Transverse colon (tissue), 4 donors: Measurements from ENCODE around the gene PLA2G5. TPM values are rescaled to one million over a fixed set of nuclear protein-coding genes. Genes with fewer than 3 reads are reported as not detected.

ENCODE experiments used
- DNase-seq: peaks from one replicate; pipeline ENCODE4 v3.0.0-alpha.2; 2019
- H3K27ac ChIP-seq, 4 donors: fragments of 200-600 bp; sonication (generic); 2 replicates each; pipeline ENCODE4 v1.5.1; 2016 to 2018; ENCODE audit warnings: inconsistent platforms in 4 of 4
- H3K27me3 ChIP-seq: fragments of 200-600 bp; sonication (generic); 2 replicates; pipeline ENCODE4 v1.5.1; 2017; ENCODE audit warnings: inconsistent platforms
- H3K36me3 ChIP-seq, 4 donors: fragments of 200-600 bp; sonication (generic); 2 replicates each; pipeline ENCODE4 v1.5.1; 2017 to 2019; ENCODE audit warnings: inconsistent platforms in 4 of 4
- H3K4me1 ChIP-seq, 4 donors: fragments of 200-600 bp; sonication (generic); 2 replicates each; pipeline ENCODE4 v1.5.1; 2017 to 2020; ENCODE audit warnings: inconsistent platforms in 4 of 4
- H3K4me3 ChIP-seq, 4 donors: fragments of 200-600 bp; sonication (generic); 1 replicate in 1 of 4; 2 replicates in 3 of 4; pipeline versions ENCODE4 v1.5.1 to v1.6.1; 2017 to 2019; ENCODE audit warnings: inconsistent platforms in 4 of 4
- H3K9me3 ChIP-seq, 2 donors: fragments of 200-600 bp; sonication (generic); 2 replicates each; pipeline ENCODE4 v1.5.1; 2017 to 2019; ENCODE audit warnings: inconsistent platforms in 2 of 2
- CTCF ChIP-seq, 5 experiments: fragments of 200-600 bp in 3 of 5; fragments of 450-650 bp in 2 of 5; sonication (generic) in 3 of 5; IDR thresholded peaks; 1 replicate in 2 of 5; 2 replicates in 3 of 5; pipeline ENCODE4 v1.5.1; 2016 to 2017; ENCODE audit warnings: antibody characterized with exemption in 5 of 5, inconsistent platforms in 3 of 5, mild to moderate bottlenecking in 2 of 5, moderate library complexity in 1 of 5
- EP300 ChIP-seq: sonication (generic); formaldehyde crosslinking; IDR thresholded peaks from one replicate; pipeline ENCODE4 v1.6.1; 2017; ENCODE audit warnings: antibody characterized with exemption, low read depth
- POLR2A ChIP-seq: fragments of 450-650 bp; IDR thresholded peaks from one replicate; pipeline ENCODE4 v1.6.1; 2016; ENCODE audit warnings: antibody characterized with exemption, mild to moderate bottlenecking, moderate library complexity
- POLR2AphosphoS5 ChIP-seq, 3 donors: sonication (generic); formaldehyde crosslinking; IDR thresholded peaks; one replicate each; pipeline ENCODE4 v1.6.1; 2016; ENCODE audit warnings: antibody characterized with exemption in 3 of 3
- WGBS, 2 donors: methylation state at CpG; one replicate each; pipeline ENCODE4 v1.1.5; 2018; ENCODE audit warnings: low coverage in 1 of 2; 5-methylcytosine and 5-hydroxymethylcytosine counted together
- in situ Hi-C, 4 donors: fragments of 200-750 bp; cut with MboI; loops; one replicate each; pipeline versions ENCODE4 v1.15.0 to v1.15.1; 2017; ENCODE audit warnings: low sequenced_read_pairs in 3 of 4, low pct_ligation_motif_present in 1 of 4, low pct_unique_long_range_greater_than_20kb in 1 of 4
- intact Hi-C: fragments of 100-400 bp; cut with DNase I; formaldehyde crosslinking; loops from one replicate; pipeline ENCODE4 v1.15.1; 2023; ENCODE audit warnings: low total_unique reads
- total RNA-seq, 4 donors: library from RNA; depleted of rRNA; stranded (reverse); fragments of >200 nt; gene quantifications; one replicate each; pipeline ENCODE4 v1.1.0, GENCODE V29; 2016

PLA2G5 gene
- total RNA-seq, 4 donors from 2014 or later: 0.60 to 3.1 (median 2.9) TPM; not detected in 1

- in situ Hi-C loops: no loop called here
- intact Hi-C loops: no loop called here
- WGBS, 2 donors: 85 to 100% methylated on average over 1 to 4 of the region's 4 CpGs
- H3K9me3 ChIP-seq: no peaks in the 10 kb centered on the region
- H3K27ac ChIP-seq: no peak overlapping the region
- DNase-seq: no peak
- no peaks in the 10 kb centered on the region for H3K27me3 ChIP-seq
- no peak for TF ChIP-seq POLR2A
- TF ChIP-seq POLR2AphosphoS5 (IDR thresholded peaks at IDR 0.05): no peak
- no peak for TF ChIP-seq EP300
- no peak for TF ChIP-seq CTCF (IDR thresholded peaks at IDR 0.05)
- H3K4me1 ChIP-seq: no peaks in the 10 kb centered on the region
- no peaks in the 10 kb centered on the region for H3K36me3 ChIP-seq
- no peak overlapping the region for H3K4me3 ChIP-seq
Observed at GRCh38 chr1:20115479-20115878, 45.5 kb downstream of the PLA2G5 start.

- intact Hi-C loops (no loop called here), in situ Hi-C loops (no loop called here)
- no peaks in the 10 kb centered on the region for H3K36me3 ChIP-seq
- no peaks in the 10 kb centered on the region for H3K4me1 ChIP-seq
- WGBS, 2 donors: 70 to 89% methylated on average over 2 to 7 of the region's 7 CpGs
- no peak overlapping the region for H3K27ac ChIP-seq
- no peak overlapping the region for H3K4me3 ChIP-seq
- DNase-seq: no peak
- H3K9me3 ChIP-seq: no peaks in the 10 kb centered on the region
- H3K27me3 ChIP-seq: no peaks in the 10 kb centered on the region
- TF ChIP-seq EP300 (no peak), POLR2A (no peak), POLR2AphosphoS5 (IDR thresholded peaks at IDR 0.05) (no peak), CTCF (IDR thresholded peaks at IDR 0.05) (no peak)
Observed at GRCh38 chr1:20115916-20116315, 45.9 kb downstream of the PLA2G5 start.

DNA sequence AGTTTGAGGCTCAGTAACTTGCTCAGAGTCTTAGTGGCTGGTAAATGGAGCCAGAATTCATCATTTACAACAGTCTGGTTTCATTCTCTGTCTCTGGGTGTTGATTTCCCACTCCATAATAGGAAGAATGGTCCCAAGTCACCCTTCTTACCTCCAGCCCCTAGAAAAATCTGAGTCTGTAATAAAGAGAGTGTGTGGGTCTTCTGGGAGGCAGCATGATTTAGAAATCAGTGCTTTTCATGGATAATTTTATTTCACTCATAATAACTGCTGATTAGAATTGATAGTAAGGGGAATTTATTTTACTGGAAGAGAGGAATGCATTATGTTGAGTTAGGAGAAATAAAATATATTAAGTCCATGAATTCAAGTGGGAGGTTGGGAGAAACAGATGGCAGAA, 47.2 kb downstream of the PLA2G5 start:
- no peaks in the 10 kb centered on the region for H3K4me1 ChIP-seq
- in situ Hi-C loops (no loop called here), intact Hi-C loops (no loop called here)
- H3K4me3 ChIP-seq: no peak overlapping the region
- TF ChIP-seq EP300: no peak
- DNase-seq: no peak
- H3K36me3 ChIP-seq: no peaks in the 10 kb centered on the region
- no peaks in the 10 kb centered on the region for H3K27me3 ChIP-seq
- H3K9me3 ChIP-seq: no peaks in the 10 kb centered on the region
- H3K27ac ChIP-seq: no peak overlapping the region

- in situ Hi-C loops: no loop called here
- Histone ChIP-seq H3K27ac (no peak within 1 kb of the TSS), H3K4me3 (no peak within 1 kb of the TSS), H3K4me1 (peaks cover 0 to 5% (median 0%) of the 10 kb centered on the region in 4 donors), H3K9me3 (no peaks in the 10 kb centered on the region), H3K27me3 (no peaks in the 10 kb centered on the region), H3K36me3 (no peaks in the 10 kb centered on the region)
- no peak for DNase-seq
- TF ChIP-seq CTCF (IDR thresholded peaks at IDR 0.05) (no peak), POLR2A (no peak)
- 88% methylated on average over 2 of the region's 2 CpGs; no CpG with 5 or more reads in 1 of the 2 donors for WGBS, 2 donors
- intact Hi-C loops: no loop called here
Observed at GRCh38 chr1:20119347-20119746, 49.4 kb downstream of the PLA2G5 start, which contains the start of gene PLA2G2D. Gene PLA2G2D, minus strand, starts transcription at chr1:20119536. Its CDS starts 38 bp downstream, at chr1:20119498.

DNA sequence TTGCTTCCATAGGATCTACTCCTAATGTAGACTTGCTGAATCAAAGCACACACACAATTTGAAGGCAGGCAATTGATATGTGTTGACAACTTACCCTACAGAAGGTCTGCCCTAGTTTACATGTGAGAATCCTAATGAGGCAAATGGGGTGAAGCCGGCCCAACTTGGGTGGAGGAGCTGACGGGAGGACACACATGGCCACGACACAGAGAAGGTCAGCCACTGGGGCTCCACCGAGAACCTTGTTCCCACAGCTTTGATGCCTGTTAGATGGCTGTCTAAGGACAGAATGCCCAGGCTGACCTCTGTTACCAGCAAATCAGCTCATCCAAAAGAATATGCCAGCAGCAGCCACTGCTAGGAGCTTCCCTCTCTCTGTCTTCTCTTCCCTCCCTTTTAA, 50.8 kb downstream of the PLA2G5 start:
- Histone ChIP-seq H3K4me3 (no peak overlapping the region), H3K4me1 (peaks cover 0 to 11% (median 1%) of the 10 kb centered on the region in 4 donors), H3K27ac (no peak overlapping the region), H3K27me3 (no peaks in the 10 kb centered on the region), H3K36me3 (no peaks in the 10 kb centered on the region), H3K9me3 (no peaks in the 10 kb centered on the region)
- intact Hi-C loops: no loop called here
- WGBS, 2 donors: 97 to 100% methylated on average over 2 to 4 of the region's 4 CpGs
- no peak for DNase-seq
- TF ChIP-seq POLR2AphosphoS5 (IDR thresholded peaks at IDR 0.05): no peak
- in situ Hi-C loops: no loop called here
